Measurements from ENCODE around the gene MED23.

GRCh38 chr6:131588643-131589042 lies 39.4 kb downstream of the MED23 start:
- no peak for TF ChIP-seq CTCF (IDR thresholded peaks at IDR 0.05)
- no peak for TF ChIP-seq POLR2A (IDR thresholded peaks at IDR 0.05)
